GM18526 (cell line): ENCODE data around the gene CAPN10.

Experiments
- POLR2A ChIP-seq: IDR thresholded peaks from 3 replicates; pipeline ENCODE4 v1.6.1; 2011; ENCODE audit not compliant: insufficient read length; ENCODE audit errors: extremely low read depth

The CAPN10 gene

GRCh38 chr2:240560480-240561324, 25.8 kb upstream of the CAPN10 start:
- peak; percentile 93 for TF ChIP-seq POLR2A

DNA sequence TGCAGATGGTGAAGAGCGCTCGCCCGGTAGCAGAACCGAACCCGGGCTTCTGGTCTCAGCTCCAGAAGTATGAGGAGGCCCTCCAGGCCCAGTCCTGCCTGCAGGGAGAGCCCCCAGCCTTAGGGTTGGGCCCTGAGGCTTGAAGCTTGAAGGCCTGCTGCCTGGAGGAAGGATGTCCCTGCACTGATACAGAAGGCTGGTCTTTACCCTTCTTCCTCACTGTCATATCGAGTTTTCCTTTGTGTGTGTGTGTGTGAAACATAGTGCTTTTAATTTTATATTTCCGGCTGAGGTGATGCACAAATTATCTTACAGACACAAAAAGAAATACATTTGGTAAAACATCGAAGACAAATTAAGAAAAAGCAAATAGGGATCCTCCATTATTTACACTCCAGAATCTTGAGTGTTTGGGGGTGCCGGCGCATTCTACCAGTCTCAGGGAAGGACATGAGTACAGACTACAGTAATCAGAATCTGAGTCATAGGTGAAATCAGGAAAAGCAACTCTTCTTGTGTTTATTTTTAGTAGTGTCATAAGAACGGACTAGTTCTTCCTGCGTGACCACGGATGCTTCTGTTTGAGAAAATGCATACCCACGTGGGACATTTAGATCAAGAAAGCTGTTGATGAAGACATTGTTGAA, 25.1 kb upstream of the CAPN10 start:
- TF ChIP-seq POLR2A: no peak

GRCh38 chr2:240563951-240564560, 22.5 kb upstream of the CAPN10 start:
- TF ChIP-seq POLR2A: no peak

DNA sequence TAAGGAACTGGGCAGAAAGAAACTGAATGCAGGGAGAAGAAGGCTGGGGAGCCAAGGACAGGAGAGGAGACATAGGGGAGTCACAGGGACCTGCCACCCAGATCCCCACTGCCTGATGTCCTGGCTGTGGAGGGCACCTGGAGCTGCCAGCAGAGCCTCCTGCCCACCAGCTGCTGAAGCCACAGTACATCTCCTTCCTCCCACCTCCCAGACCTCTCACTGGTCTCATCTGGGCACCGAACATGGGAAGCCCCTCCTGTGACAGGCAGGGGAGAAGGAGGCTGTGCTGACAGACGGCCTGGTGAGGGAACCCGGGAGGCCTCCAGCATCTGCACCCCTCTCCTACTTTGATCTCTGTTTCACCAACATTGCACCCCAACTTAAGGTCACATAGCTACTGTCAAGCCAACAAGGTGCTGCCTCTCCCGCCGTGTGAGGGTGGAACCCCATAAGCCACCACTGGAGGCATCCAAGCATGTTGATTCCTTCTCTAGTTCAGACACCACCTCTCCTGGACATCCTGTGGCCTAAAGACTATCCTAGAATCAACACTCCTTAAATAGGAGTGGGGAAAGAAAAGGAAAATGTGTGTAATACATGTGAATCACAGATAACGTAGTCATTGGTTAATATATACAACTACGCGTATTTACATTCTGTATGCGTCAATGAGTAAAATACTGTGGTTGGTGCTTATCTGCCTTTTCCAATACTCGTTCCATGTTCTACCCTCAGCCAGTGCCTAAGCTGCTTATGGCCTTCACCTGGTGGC, 21.8 kb upstream of the CAPN10 start:
- TF ChIP-seq POLR2A: no peak

DNA sequence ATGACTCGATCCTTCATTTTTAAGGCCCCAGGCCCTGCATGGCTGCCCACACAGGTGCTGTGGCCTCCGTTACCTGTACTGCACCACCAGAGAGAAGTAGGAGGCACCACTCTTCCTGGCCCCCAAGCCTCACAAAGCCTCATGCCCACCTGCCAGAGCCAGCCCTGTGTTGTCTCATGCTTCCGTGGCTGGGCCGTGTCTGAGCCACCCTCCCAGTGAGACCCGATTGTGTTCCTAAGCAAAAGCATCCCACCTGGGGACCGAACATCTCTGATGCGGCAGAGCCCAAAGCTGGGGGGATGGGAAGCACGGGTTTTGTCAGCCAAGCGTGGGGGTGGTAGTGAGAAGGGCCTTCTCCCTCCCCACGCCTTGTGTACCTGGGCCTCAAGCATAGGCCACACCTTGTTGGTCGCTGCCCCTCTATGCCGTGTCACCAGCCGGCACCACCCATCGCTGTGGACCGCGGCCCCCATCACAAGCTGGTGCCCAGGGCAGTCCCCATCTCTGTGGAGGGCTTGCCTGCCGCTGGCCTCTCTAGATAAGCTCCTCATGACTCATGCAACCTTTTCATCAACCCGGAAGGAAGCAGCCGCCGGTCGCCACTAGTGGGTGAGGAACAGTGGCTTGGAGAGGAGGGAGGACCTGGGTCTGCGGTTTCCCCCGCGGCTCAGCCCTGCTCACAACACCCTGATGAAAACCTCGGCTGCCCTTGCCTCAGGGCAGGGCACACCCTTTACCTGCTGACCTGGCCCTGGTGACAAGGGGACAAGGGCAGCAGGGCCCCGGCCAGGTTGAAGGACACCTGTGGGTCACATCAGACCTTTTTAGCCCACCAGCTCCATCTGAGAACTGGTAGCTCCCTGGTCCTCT, 21.0 kb upstream of the CAPN10 start:
- peak; percentile 70 for TF ChIP-seq POLR2A

DNA sequence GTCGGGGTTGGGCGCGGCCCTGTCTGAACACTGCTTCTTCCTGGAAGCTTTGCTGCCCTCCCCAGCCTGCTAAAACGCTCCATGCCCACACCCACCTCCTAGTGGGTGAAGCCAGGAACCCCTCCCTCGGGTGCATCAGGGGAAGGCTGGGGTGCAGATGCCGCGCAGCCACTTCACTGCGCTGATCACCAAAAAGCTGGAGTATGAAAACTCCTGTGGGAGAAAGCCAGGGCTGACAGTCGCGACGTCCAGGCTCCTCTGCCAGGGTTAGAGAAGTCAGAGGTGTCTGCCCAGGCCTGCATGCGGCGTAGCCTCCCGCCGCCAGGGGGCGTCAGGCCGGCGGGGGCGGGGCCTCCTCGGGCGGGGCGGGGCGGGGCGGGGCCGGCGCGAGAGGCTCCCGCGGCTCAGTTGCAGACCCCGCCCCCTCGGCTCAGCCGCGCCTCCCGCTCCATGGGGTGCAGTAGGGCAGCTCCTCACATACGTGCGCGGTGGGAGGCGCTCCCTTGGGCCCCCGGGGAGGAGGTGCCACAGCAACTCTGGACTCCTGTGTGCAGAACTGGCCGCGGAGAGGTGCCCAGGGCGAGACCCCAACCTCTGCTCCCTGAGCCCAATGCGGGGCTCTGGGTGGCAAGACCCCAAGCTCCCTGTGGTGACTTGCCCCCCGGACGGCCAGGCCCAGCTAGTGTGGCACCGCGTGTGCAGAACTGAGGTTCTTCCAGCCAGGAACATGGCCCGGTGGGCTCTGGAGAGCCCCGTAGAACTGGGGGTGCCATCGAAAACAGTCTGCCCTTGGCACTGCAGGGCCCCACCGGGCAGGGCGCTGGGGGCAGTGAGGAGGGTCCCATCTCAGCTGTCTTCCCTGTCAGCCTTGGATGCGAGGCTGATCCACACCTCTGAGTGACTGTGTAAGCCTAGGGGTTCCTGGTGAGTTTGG, 20.1 kb upstream of the CAPN10 start:
- peak; percentile 60 for TF ChIP-seq POLR2A

GRCh38 chr2:240567137-240567871, 19.2 kb upstream of the CAPN10 start:
- no peak for TF ChIP-seq POLR2A

DNA sequence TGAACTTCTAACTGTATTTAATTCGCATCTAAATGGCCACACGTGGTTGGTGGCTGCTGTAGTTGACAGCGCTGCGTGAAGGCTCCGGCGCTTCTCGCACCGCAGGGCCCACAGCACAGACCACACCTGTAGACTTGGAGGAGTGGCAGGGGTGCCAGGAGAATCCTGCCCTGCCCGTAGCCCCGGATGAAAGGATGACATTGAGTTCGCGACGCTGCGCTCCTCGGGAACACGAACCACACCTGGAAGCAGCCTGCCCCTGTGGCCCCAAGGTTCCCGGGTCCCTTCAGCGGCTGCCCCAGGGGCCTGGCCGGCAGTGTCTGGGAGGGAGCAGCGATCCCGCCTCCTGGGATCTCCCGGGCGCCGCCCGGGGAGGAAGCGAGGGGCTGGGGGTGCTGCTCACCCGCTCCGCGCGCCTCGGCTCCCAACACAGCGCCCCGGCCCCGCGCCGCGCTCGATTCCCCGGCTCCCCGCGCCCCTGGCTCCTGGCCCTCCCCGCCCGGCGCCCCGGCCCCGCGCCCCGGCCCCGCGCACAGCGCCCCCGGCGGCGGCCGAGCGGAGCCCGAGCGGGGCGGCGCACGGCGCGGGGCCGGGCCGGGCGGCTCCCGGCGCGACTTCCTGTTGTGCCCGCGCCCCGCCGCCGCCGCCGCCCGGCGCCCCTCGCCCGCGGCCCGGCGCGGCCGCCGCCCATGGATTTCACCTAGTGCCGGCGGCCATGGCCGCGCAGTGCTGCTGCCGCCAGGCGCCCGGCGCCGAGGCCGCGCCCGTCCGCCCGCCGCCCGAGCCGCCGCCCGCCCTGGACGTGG, 18.5 kb upstream of the CAPN10 start, which contains the start of gene RNPEPL1:
Gene RNPEPL1, plus strand, starts transcription at position 613 of the 806 bp plus-strand sequence. Its CDS starts 103 bp downstream, at position 716.
- TF ChIP-seq POLR2A: no peak

- peak; percentile 38 for TF ChIP-seq POLR2A
Measured at GRCh38 chr2:240568678-240569522, 17.6 kb upstream of the CAPN10 start.

- no peak for TF ChIP-seq POLR2A
Measured at GRCh38 chr2:240569523-240569997, 17.0 kb upstream of the CAPN10 start.
